Cardiac muscle cell (in vitro differentiated cells and primary cell): ENCODE data around the gene CES2. TPM values are rescaled to one million over a fixed set of nuclear protein-coding genes. Genes with fewer than 3 reads are reported as not detected.
A peak's percentile ranks its signal among the peaks of the same experiment; 100 is the strongest.

ENCODE experiments used
- DNase-seq, 2 donors: peaks; one replicate each; pipeline versions ENCODE4 v3.0.0 to v3.0.0-alpha.2; 2010 to 2017; ENCODE audit warnings: low read depth in 1 of 2, low spot score in 1 of 2
- H3K27ac ChIP-seq: fragments of 200-600 bp; sonication (generic); 2 replicates; pipeline ENCODE4 v1.5.1; 2016
- H3K27me3 ChIP-seq: fragments of 200-600 bp; sonication (generic); 2 replicates; pipeline ENCODE4 v1.6.0; 2016; ENCODE audit warnings: control low read depth
- H3K36me3 ChIP-seq: fragments of 200-600 bp; sonication (generic); 2 replicates; pipeline ENCODE4 v1.5.1; 2016; ENCODE audit warnings: control low read depth
- H3K4me1 ChIP-seq: fragments of 200-600 bp; sonication (generic); 2 replicates; pipeline ENCODE4 v1.8.1; 2017; ENCODE audit warnings: low read depth, mild to moderate bottlenecking, mixed run types
- H3K4me3 ChIP-seq: fragments of 200-600 bp; sonication (generic); 2 replicates; pipeline ENCODE4 v1.5.1; 2016; ENCODE audit warnings: mild to moderate bottlenecking
- H3K9me3 ChIP-seq: fragments of 200-600 bp; sonication (generic); 2 replicates; pipeline ENCODE4 v1.5.1; 2017; ENCODE audit warnings: low read depth, mild to moderate bottlenecking, control low read depth
- CTCF ChIP-seq: IDR thresholded peaks from 2 replicates; pipeline ENCODE4 v1.5.1; 2012; ENCODE audit warnings: low read depth, mild to moderate bottlenecking, low read length
- polyA plus RNA-seq: library from polyadenylated mRNA; unstranded; fragments of >200 nt; fragmentation: Nextera tagmentation; extraction: Ambion mirVana; gene quantifications from 2 replicates; pipeline ENCODE4 v1.2.1, GENCODE V29; 2016
- total RNA-seq: library from RNA; depleted of rRNA; stranded (reverse); fragments of >200 nt; gene quantifications from 2 replicates; pipeline ENCODE4 v1.2.3, GENCODE V29; 2016

Gene CES2
- total and polyA plus RNA-seq, 2 experiments from 2014 or later, result 69.1 to 84.2 TPM

DNA sequence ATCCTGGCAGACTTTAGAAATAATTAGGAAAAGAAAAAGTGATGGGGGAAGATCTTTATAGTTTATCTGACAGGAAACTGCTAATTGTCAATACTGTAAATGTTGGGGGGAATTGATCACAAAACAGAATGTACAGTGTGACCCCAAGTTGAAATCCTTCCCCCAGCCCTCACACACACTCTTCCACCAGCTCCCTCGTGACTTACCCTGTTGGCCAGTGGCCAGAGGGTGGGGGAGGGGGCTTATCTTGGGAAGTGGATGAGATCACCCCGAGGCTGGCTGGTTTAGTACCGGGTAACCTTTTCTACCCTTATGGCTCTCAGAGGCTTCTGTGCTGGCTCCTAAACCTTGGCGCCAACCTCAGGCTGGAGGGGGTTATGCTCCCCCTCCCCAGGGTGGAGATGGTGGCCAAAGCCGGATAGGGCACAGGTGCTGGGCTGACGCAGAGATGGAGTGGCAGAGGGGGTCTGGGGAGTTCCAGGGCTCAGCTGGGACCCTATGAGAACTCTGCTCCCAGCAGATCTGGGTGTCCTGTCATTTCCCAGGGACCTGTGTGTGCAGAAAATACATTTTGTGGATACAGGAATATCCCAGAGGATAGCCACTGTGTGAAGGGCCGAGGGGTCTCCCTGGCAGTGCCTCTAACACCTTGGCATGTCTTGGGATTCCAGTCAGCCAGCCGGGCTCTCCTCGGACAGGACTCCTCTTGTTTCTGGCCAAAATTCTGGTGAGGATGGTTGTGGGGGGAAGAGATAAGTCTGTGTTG lies 35.2 kb upstream of the CES2 start:
- no peaks in the 10 kb centered on the region for H3K9me3 ChIP-seq
- no peaks in the 10 kb centered on the region for H3K36me3 ChIP-seq
- H3K4me1 ChIP-seq, result peaks cover 73% of the 10 kb centered on the region
- peak overlapping the region; percentile 100 for H3K27ac ChIP-seq
- DNase-seq, result peak; percentile 84 to 89
- no peaks in the 10 kb centered on the region for H3K27me3 ChIP-seq
- no peak for TF ChIP-seq CTCF
- no peak overlapping the region for H3K4me3 ChIP-seq

GRCh38 chr16:66900721-66901441 lies 34.4 kb upstream of the CES2 start:
- TF ChIP-seq CTCF, result no peak
- H3K4me1 ChIP-seq, result peaks cover 73% of the 10 kb centered on the region
- no peaks in the 10 kb centered on the region for H3K36me3 ChIP-seq
- H3K9me3 ChIP-seq, result no peaks in the 10 kb centered on the region
- peak overlapping the region; percentile 100 for H3K27ac ChIP-seq
- peak in 1 of 2 donors; percentile 48 for DNase-seq
- H3K27me3 ChIP-seq, result no peaks in the 10 kb centered on the region
- no peak overlapping the region for H3K4me3 ChIP-seq

DNA sequence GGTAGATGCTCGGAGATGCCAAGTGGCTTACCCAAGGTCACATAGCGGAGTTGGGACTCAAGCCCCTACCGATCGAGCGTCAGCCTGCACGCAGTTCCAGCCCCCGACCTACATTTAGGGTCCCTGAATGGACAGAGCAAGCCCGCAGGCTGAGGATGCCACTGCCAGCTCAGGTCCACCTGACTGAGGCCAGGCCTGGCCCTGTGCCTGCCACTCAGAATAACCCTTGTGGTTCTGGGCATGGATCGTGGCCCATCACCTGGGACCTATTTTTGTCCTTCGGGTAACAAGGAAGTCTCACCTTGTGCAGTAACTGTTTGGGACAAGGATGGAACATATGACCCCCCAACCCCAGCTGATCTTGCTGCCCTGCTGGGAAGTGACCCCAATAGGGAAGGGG lies 33.7 kb upstream of the CES2 start:
- peak overlapping the region; percentile 100 for H3K27ac ChIP-seq
- H3K4me1 ChIP-seq, result peaks cover 78% of the 10 kb centered on the region
- no peaks in the 10 kb centered on the region for H3K36me3 ChIP-seq
- H3K27me3 ChIP-seq, result no peaks in the 10 kb centered on the region
- no peak for DNase-seq
- no peak for TF ChIP-seq CTCF
- H3K9me3 ChIP-seq, result no peaks in the 10 kb centered on the region
- no peak overlapping the region for H3K4me3 ChIP-seq

DNA sequence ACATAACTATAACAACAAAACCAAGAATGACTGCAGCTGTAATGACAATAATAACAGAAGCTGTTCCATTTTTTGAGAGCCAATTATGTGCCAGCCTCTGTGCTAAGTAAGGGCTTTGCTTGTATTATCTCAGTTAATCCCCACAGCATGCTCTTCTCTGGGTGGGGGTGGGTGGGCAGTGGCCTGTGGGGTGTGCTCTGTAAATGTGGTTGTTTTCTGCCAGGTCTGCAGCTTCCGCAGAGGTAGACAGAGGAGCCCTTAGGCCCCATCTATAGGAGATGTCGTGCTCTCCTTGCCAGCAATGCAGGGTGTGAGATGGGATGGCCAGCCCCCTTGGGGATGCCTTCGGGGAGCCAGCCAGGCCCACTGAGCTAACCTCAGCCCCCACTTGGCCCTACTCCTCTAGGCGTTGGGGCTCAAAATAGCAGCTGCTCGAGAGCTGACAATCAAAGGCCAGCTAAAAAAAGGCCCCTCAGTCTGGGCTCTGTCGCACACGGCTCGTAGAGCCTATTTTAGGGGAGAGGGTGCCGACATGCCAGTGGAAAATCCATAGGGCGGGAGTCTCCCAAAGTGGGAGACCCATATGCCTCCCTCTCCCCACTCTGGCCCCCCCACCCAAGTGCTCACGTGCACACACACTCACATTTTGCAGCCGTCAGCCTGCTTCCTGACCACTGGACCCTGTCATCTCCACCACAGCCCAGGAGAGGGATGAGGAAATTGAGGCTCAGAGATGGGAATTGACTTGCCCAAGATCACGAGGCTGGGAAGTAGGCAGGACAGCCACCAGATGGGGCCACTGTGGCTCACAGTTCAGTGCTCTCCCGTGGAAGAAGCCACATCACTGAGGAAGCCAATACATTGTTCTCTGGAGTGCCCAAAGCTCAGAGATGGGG lies 32.4 kb upstream of the CES2 start:
- H3K4me1 ChIP-seq, result peaks cover 84% of the 10 kb centered on the region
- H3K4me3 ChIP-seq, result no peak overlapping the region
- TF ChIP-seq CTCF, result no peak
- H3K36me3 ChIP-seq, result no peaks in the 10 kb centered on the region
- peak overlapping the region; percentile 100 for H3K27ac ChIP-seq
- peak in 1 of 2 donors; percentile 93 for DNase-seq
- H3K27me3 ChIP-seq, result no peaks in the 10 kb centered on the region
- no peaks in the 10 kb centered on the region for H3K9me3 ChIP-seq
